Measurements from ENCODE around the gene PLXDC2. TPM values are rescaled to one million over a fixed set of nuclear protein-coding genes. Genes with fewer than 3 reads are reported as not detected.

Gene PLXDC2
- total RNA-seq, 1 experiment from 2014 or later: not detected

GRCh38 chr10:20105236-20105635, 289.0 kb downstream of the PLXDC2 start:
- no peaks in the 10 kb centered on the region for H3K79me2 ChIP-seq (ENCODE audit: low read length)
- intact Hi-C loops (cut with micrococcal nuclease): no loop called here
- ChIA-PET CTCF (no interaction called here), POLR2A (ENCODE audit: unreplicated experiment) (no interaction called here)
- H4K20me1 ChIP-seq (ENCODE audit: low read length): no peaks in the 10 kb centered on the region
- H3K9ac ChIP-seq (ENCODE audit: low read length): no peak overlapping the region
- no peaks in the 10 kb centered on the region for H3K9me3 ChIP-seq (ENCODE audit: low read length)
- H3K9me2 ChIP-seq (replicated peaks; ENCODE audit: low read length): no peaks in the 10 kb centered on the region
- no peak overlapping the region for H3K4me3 ChIP-seq (ENCODE audit: low read length)
- DNase-seq (peak; percentile 17), ATAC-seq (no peak)
- H3K27me3 ChIP-seq (ENCODE audit: low read length): no peaks in the 10 kb centered on the region
- H3K4me2 ChIP-seq (ENCODE audit: low read length): no peak overlapping the region
- no peaks in the 10 kb centered on the region for H3K4me1 ChIP-seq (ENCODE audit: insufficient read depth, low read length)
- no TSS peak for BruUV-seq (replicated peaks)
- H3K36me3 ChIP-seq (ENCODE audit: low read depth, low read length): no peaks in the 10 kb centered on the region
- no peaks in the 10 kb centered on the region for H3F3A ChIP-seq (ENCODE audit: low read length, unreplicated experiment)
- H2AFZ ChIP-seq (ENCODE audit: low read length): no peak overlapping the region
- TF ChIP-seq EZH2phosphoT487 (IDR thresholded peaks at IDR 0.05; ENCODE audit: borderline replicate concordance, low read length) (no peak), EZH2 (IDR thresholded peaks at IDR 0.05; ENCODE audit: low read length, unreplicated experiment) (no peak), CTCF (conservative IDR thresholded peaks at IDR 0.05; ENCODE audit: low read depth, low read length) (no peak)
- no peak overlapping the region for H3K27ac ChIP-seq (ENCODE audit: low read length)

- Histone ChIP-seq H3K4me3 (ENCODE audit: low read length) (no peak overlapping the region), H3F3A (ENCODE audit: low read length, unreplicated experiment) (no peaks in the 10 kb centered on the region), H3K9me3 (ENCODE audit: low read length) (no peaks in the 10 kb centered on the region), H3K27ac (ENCODE audit: low read length) (no peak overlapping the region), H3K27me3 (ENCODE audit: low read length) (no peaks in the 10 kb centered on the region), H4K20me1 (ENCODE audit: low read length) (no peaks in the 10 kb centered on the region), H3K9me2 (replicated peaks; ENCODE audit: low read length) (no peaks in the 10 kb centered on the region), H3K36me3 (ENCODE audit: low read depth, low read length) (no peaks in the 10 kb centered on the region), H3K4me2 (ENCODE audit: low read length) (no peak overlapping the region), H3K79me2 (ENCODE audit: low read length) (no peaks in the 10 kb centered on the region), H2AFZ (ENCODE audit: low read length) (no peak overlapping the region), H3K4me1 (ENCODE audit: insufficient read depth, low read length) (no peaks in the 10 kb centered on the region), H3K9ac (ENCODE audit: low read length) (no peak overlapping the region)
- no peak for DNase-seq
- intact Hi-C loops (cut with micrococcal nuclease): no loop called here
- ChIA-PET CTCF (no interaction called here), POLR2A (ENCODE audit: unreplicated experiment) (no interaction called here)
- ATAC-seq: no peak
- BruUV-seq (replicated peaks): no TSS peak
- TF ChIP-seq CTCF (conservative IDR thresholded peaks at IDR 0.05; ENCODE audit: low read depth, low read length) (no peak), EZH2phosphoT487 (IDR thresholded peaks at IDR 0.05; ENCODE audit: borderline replicate concordance, low read length) (no peak), EZH2 (IDR thresholded peaks at IDR 0.05; ENCODE audit: low read length, unreplicated experiment) (no peak)
Observed at GRCh38 chr10:20105931-20106330, 289.7 kb downstream of the PLXDC2 start.

- intact Hi-C loops (cut with micrococcal nuclease): no loop called here
- Histone ChIP-seq H2AFZ (ENCODE audit: low read length) (no peak overlapping the region), H3F3A (ENCODE audit: low read length, unreplicated experiment) (no peaks in the 10 kb centered on the region), H3K27ac (ENCODE audit: low read length) (no peak overlapping the region), H4K20me1 (ENCODE audit: low read length) (no peaks in the 10 kb centered on the region), H3K27me3 (ENCODE audit: low read length) (no peaks in the 10 kb centered on the region), H3K79me2 (ENCODE audit: low read length) (no peaks in the 10 kb centered on the region), H3K4me1 (ENCODE audit: insufficient read depth, low read length) (no peaks in the 10 kb centered on the region), H3K9me2 (replicated peaks; ENCODE audit: low read length) (no peaks in the 10 kb centered on the region), H3K9ac (ENCODE audit: low read length) (no peak overlapping the region), H3K4me3 (ENCODE audit: low read length) (no peak overlapping the region), H3K36me3 (ENCODE audit: low read depth, low read length) (no peaks in the 10 kb centered on the region), H3K9me3 (ENCODE audit: low read length) (no peaks in the 10 kb centered on the region), H3K4me2 (ENCODE audit: low read length) (no peak overlapping the region)
- no TSS peak for BruUV-seq (replicated peaks)
- TF ChIP-seq EZH2phosphoT487 (IDR thresholded peaks at IDR 0.05; ENCODE audit: borderline replicate concordance, low read length) (no peak), EZH2 (IDR thresholded peaks at IDR 0.05; ENCODE audit: low read length, unreplicated experiment) (no peak), CTCF (conservative IDR thresholded peaks at IDR 0.05; ENCODE audit: low read depth, low read length) (no peak)
- CTCF ChIA-PET: no interaction called here
- POLR2A ChIA-PET (ENCODE audit: unreplicated experiment): no interaction called here
- no peak for ATAC-seq
- DNase-seq: no peak
Observed at GRCh38 chr10:20108021-20108420, 291.8 kb downstream of the PLXDC2 start.
